Measurements from ENCODE around the gene AJM1.
"Not testable (repeated sequence)": the region's sequence is repeated elsewhere in the genome, so short reads cannot be mapped to it uniquely, and the experiment has no call there.

AJM1 gene

GRCh38 chr9:136867480-136867879, 25.2 kb downstream of the AJM1 start:
- DNase-seq (ENCODE audit: low read depth), result no peak

GRCh38 chr9:136867917-136868316, 25.6 kb downstream of the AJM1 start:
- H3K4me3 ChIP-seq (ENCODE audit: control insufficient read depth, low read depth, low read length), result no peak overlapping the region
- DNase-seq (ENCODE audit: low read depth), result no peak
- no peak for TF ChIP-seq CTCF (IDR thresholded peaks at IDR 0.05; ENCODE audit: control insufficient read depth, insufficient read depth, low read depth, low read length, missing control alignments)

More at GRCh38 chr9:136867480-136867879, 25.2 kb downstream of the AJM1 start:
- no peak overlapping the region for H3K4me3 ChIP-seq (ENCODE audit: control insufficient read depth, low read depth, low read length)
- no peak for TF ChIP-seq CTCF (IDR thresholded peaks at IDR 0.05; ENCODE audit: control insufficient read depth, insufficient read depth, low read depth, low read length, missing control alignments)

- DNase-seq (ENCODE audit: low read depth), result no peak
Measured at GRCh38 chr9:136868644-136869043, 26.4 kb downstream of the AJM1 start.

GRCh38 chr9:136869611-136870010, 27.3 kb downstream of the AJM1 start:
- not testable (repeated sequence) for DNase-seq (ENCODE audit: low read depth); H3K4me3 ChIP-seq (ENCODE audit: control insufficient read depth, low read depth, low read length)

More at GRCh38 chr9:136868644-136869043, 26.4 kb downstream of the AJM1 start:
- TF ChIP-seq CTCF (IDR thresholded peaks at IDR 0.05; ENCODE audit: control insufficient read depth, insufficient read depth, low read depth, low read length, missing control alignments), result no peak
- H3K4me3 ChIP-seq (ENCODE audit: control insufficient read depth, low read depth, low read length), result no peak overlapping the region

- no peak for TF ChIP-seq CTCF (IDR thresholded peaks at IDR 0.05; ENCODE audit: control insufficient read depth, insufficient read depth, low read depth, low read length, missing control alignments)
- DNase-seq (ENCODE audit: low read depth), result no peak
Measured at GRCh38 chr9:136875155-136875554, 32.9 kb downstream of the AJM1 start.

GRCh38 chr9:136876476-136876875, 34.2 kb downstream of the AJM1 start:
- H3K4me3 ChIP-seq (ENCODE audit: control insufficient read depth, low read depth, low read length), result no peak overlapping the region
- TF ChIP-seq CTCF (IDR thresholded peaks at IDR 0.05; ENCODE audit: control insufficient read depth, insufficient read depth, low read depth, low read length, missing control alignments), result no peak
- no peak for DNase-seq (ENCODE audit: low read depth)

More at GRCh38 chr9:136875155-136875554, 32.9 kb downstream of the AJM1 start:
- no peak overlapping the region for H3K4me3 ChIP-seq (ENCODE audit: control insufficient read depth, low read depth, low read length)

- DNase-seq (ENCODE audit: low read depth), result no peak
- no peak overlapping the region for H3K4me3 ChIP-seq (ENCODE audit: control insufficient read depth, low read depth, low read length)
- no peak for TF ChIP-seq CTCF (IDR thresholded peaks at IDR 0.05; ENCODE audit: control insufficient read depth, insufficient read depth, low read depth, low read length, missing control alignments)
Measured at GRCh38 chr9:136880651-136881050, 38.4 kb downstream of the AJM1 start.
